ENCODE measurements around the gene SLC22A16.

- TF ChIP-seq POLR2A (IDR thresholded peaks at IDR 0.05) (no peak), POLR2AphosphoS5 (IDR thresholded peaks at IDR 0.05) (no peak)
Observed at GRCh38 chr6:110514818-110515217, 38.4 kb upstream of the SLC22A16 start.
